Common myeloid progenitor, CD34-positive (primary cell): ENCODE measurements around the gene TSKU.

Experiments used
- CTCF ChIA-PET: fragments of 350-600 bp; sonication (Branson Sonifier 250); formaldehyde crosslinking; loops from one replicate; lab custom pipeline; 2021; ENCODE audit warnings: antibody characterized with exemption; lab: Charles Lee
- POLR2A ChIA-PET: fragments of 350-600 bp; sonication (Branson Sonifier 250); formaldehyde crosslinking; loops from one replicate; lab custom pipeline; 2021; ENCODE audit warnings: antibody characterized with exemption; lab: Charles Lee
- DNase-seq, 3 donors: peaks; one replicate each; pipeline versions ENCODE4 v3.0.0 to v3.0.0-alpha.2; 2013
- H3K27ac ChIP-seq, 2 experiments: 1 replicate in 1 of 2; 2 replicates in 1 of 2; pipeline ENCODE4 v1.7.0; 2013; ENCODE audit warnings: inconsistent platforms in 2 of 2, low read length in 2 of 2, mild to moderate bottlenecking in 2 of 2, low read depth in 1 of 2, moderate library complexity in 1 of 2; ENCODE audit not compliant: severe bottlenecking in 2 of 2, insufficient read depth in 1 of 2, poor library complexity in 1 of 2
- H3K27me3 ChIP-seq, 5 experiments: replicated peaks in 2 of 5; 1 replicate in 3 of 5; 2 replicates in 2 of 5; pipeline versions ENCODE4 v1.6.1 to v1.7.0; 2013; ENCODE audit warnings: low read length in 4 of 5, mild to moderate bottlenecking in 2 of 5, moderate library complexity in 2 of 5, inconsistent platforms in 1 of 5; ENCODE audit not compliant: insufficient read depth in 5 of 5, control insufficient read depth in 4 of 5
- H3K36me3 ChIP-seq, 4 experiments: 1 replicate in 2 of 4; 2 replicates in 2 of 4; pipeline versions ENCODE4 v1.6.1 to v1.7.0; 2013; ENCODE audit warnings: low read length in 3 of 4, control low read depth in 1 of 4, mild to moderate bottlenecking in 1 of 4; ENCODE audit not compliant: control insufficient read depth in 4 of 4, insufficient read depth in 4 of 4
- H3K4me1 ChIP-seq, 4 experiments: 1 replicate in 3 of 4; 2 replicates in 1 of 4; pipeline versions ENCODE4 v1.6.1 to v1.7.1; 2013; ENCODE audit warnings: low read length in 3 of 4, mild to moderate bottlenecking in 3 of 4, control low read depth in 1 of 4, inconsistent platforms in 1 of 4, moderate library complexity in 1 of 4; ENCODE audit not compliant: control insufficient read depth in 4 of 4, insufficient read depth in 4 of 4; ENCODE audit errors: control extremely low read depth in 1 of 4
- H3K4me3 ChIP-seq, 7 experiments: 1 replicate in 4 of 7; 2 replicates in 3 of 7; pipeline versions ENCODE4 v1.5.1 to v1.7.0; 2013; ENCODE audit warnings: mild to moderate bottlenecking in 7 of 7, low read length in 6 of 7, moderate library complexity in 6 of 7, inconsistent platforms in 2 of 7, low read depth in 2 of 7, control low read depth in 1 of 7; ENCODE audit not compliant: insufficient read depth in 4 of 7, control insufficient read depth in 1 of 7; ENCODE audit errors: extremely low read depth in 1 of 7
- H3K9me3 ChIP-seq, 5 experiments: 1 replicate in 4 of 5; 2 replicates in 1 of 5; pipeline versions ENCODE4 v1.6.1 to v1.7.1; 2013; ENCODE audit warnings: low read length in 4 of 5, mild to moderate bottlenecking in 2 of 5, inconsistent platforms in 1 of 5, low read depth in 1 of 5, moderate library complexity in 1 of 5; ENCODE audit not compliant: control insufficient read depth in 4 of 5, insufficient read depth in 2 of 5; ENCODE audit errors: control extremely low read depth in 1 of 5
- WGBS: methylation state at CpG from one replicate; pipeline ENCODE4 v1.1.5; 2013; ENCODE audit not compliant: insufficient coverage; 5-methylcytosine and 5-hydroxymethylcytosine counted together

Gene TSKU

GRCh38 chr11:76793391-76794291 lies 10.5 kb downstream of the TSKU start:
- ChIA-PET CTCF (interaction anchor here (0.8 to 1.1 kb wide), 3 partner anchors 8 to 126 kb away, joined by 3 read pairs; no protein-coding TSS in a partner anchor), POLR2A (interaction anchor here (0.5 kb wide), 1 partner anchor 969 kb away, joined by 4 read pairs; no protein-coding TSS in a partner anchor)
- Histone ChIP-seq H3K4me1 (no peaks in the 10 kb centered on the region), H3K36me3 (no peaks in the 10 kb centered on the region), H3K27ac (no peak overlapping the region), H3K4me3 (no peak overlapping the region), H3K27me3 (no peaks in the 10 kb centered on the region), H3K9me3 (no peaks in the 10 kb centered on the region)
- no peak for DNase-seq
- 98% methylated on average over 7 of the region's 9 CpGs for WGBS

- POLR2A ChIA-PET = interaction anchor here (0.5 kb wide), 1 partner anchor 970 kb away, joined by 4 read pairs; no protein-coding TSS in a partner anchor
- WGBS = 91% methylated on average over 11 of the region's 12 CpGs
- H3K4me1 ChIP-seq = peaks cover 0 to 8% (median 8%) of the 10 kb centered on the region in 4 experiments
- H3K4me3 ChIP-seq = no peak overlapping the region
- H3K27me3 ChIP-seq = no peaks in the 10 kb centered on the region
- CTCF ChIA-PET = interaction anchor here (1.1 to 1.6 kb wide), 3 partner anchors 14 to 125 kb away, joined by 3 read pairs; no protein-coding TSS in a partner anchor
- no peak overlapping the region for H3K27ac ChIP-seq
- H3K9me3 ChIP-seq = no peaks in the 10 kb centered on the region
- no peaks in the 10 kb centered on the region for H3K36me3 ChIP-seq
- DNase-seq = no peak
Measured at GRCh38 chr11:76794371-76795289, 11.5 kb downstream of the TSKU start.

- Histone ChIP-seq H3K27ac (no peak overlapping the region), H3K4me1 (peaks cover 0 to 10% (median 9%) of the 10 kb centered on the region in 4 experiments), H3K9me3 (no peaks in the 10 kb centered on the region), H3K36me3 (no peaks in the 10 kb centered on the region), H3K4me3 (no peak overlapping the region), H3K27me3 (no peaks in the 10 kb centered on the region)
- CTCF ChIA-PET = interaction anchor here (1.6 kb wide), 1 partner anchor 73 kb away, joined by 3 read pairs; no protein-coding TSS in a partner anchor
- WGBS = 96% methylated on average over 20 of the region's 21 CpGs
- no peak for DNase-seq
- POLR2A ChIA-PET = no interaction called here
Measured at GRCh38 chr11:76795290-76795935, 12.3 kb downstream of the TSKU start.

GRCh38 chr11:76795936-76796441 lies 12.8 kb downstream of the TSKU start:
- Histone ChIP-seq H3K4me3 (no peak overlapping the region), H3K27me3 (no peaks in the 10 kb centered on the region), H3K9me3 (no peaks in the 10 kb centered on the region), H3K27ac (no peak overlapping the region), H3K36me3 (no peaks in the 10 kb centered on the region), H3K4me1 (peaks cover 0 to 10% (median 9%) of the 10 kb centered on the region in 4 experiments)
- DNase-seq = no peak
- CTCF ChIA-PET = interaction anchor here (1.6 kb wide), 1 partner anchor 74 kb away, joined by 3 read pairs; no protein-coding TSS in a partner anchor
- POLR2A ChIA-PET = no interaction called here
- 95% methylated on average over 25 of the region's 26 CpGs for WGBS

- ChIA-PET POLR2A (no interaction called here), CTCF (no interaction called here)
- Histone ChIP-seq H3K4me1 (peaks cover 0 to 10% (median 9%) of the 10 kb centered on the region in 4 experiments), H3K4me3 (no peak overlapping the region), H3K36me3 (no peaks in the 10 kb centered on the region), H3K27me3 (peaks cover 0 to 1% (median 0%) of the 10 kb centered on the region in 5 experiments), H3K27ac (no peak overlapping the region), H3K9me3 (no peaks in the 10 kb centered on the region)
- 99% methylated on average over 17 of the region's 20 CpGs for WGBS
- no peak for DNase-seq
Measured at GRCh38 chr11:76796511-76797198, 13.5 kb downstream of the TSKU start.
